GM21576 (cell line): ENCODE measurements around the gene FSHB.
A peak's percentile ranks its signal among the peaks of the same experiment; 100 is the strongest.
"Not testable (repeated sequence)": the region's sequence is repeated elsewhere in the genome, so short reads cannot be mapped to it uniquely, and the experiment has no call there.

Experiments used
- ATAC-seq: cut with Tn5 transposase; IDR thresholded peaks from one replicate; pipeline ENCODE4 v1.9.1; 2021; ENCODE audit warnings: mild to moderate bottlenecking, moderate library complexity; ENCODE audit not compliant: unreplicated experiment

The FSHB gene

GRCh38 chr11:30261821-30262220, 31.0 kb downstream of the FSHB start:
- ATAC-seq, result no peak

- not testable (repeated sequence) for ATAC-seq
Measured at GRCh38 chr11:30268638-30269037, 37.8 kb downstream of the FSHB start.

GRCh38 chr11:30270671-30271070, 39.9 kb downstream of the FSHB start:
- no peak for ATAC-seq

- no peak for ATAC-seq
Measured at GRCh38 chr11:30277176-30277575, 46.4 kb downstream of the FSHB start.

- no peak for ATAC-seq
Measured at GRCh38 chr11:30279796-30280195, 49.0 kb downstream of the FSHB start.

GRCh38 chr11:30281476-30282288, 50.9 kb downstream of the FSHB start:
- peak; percentile 30 for ATAC-seq

- ATAC-seq, result peak; percentile 90
Measured at GRCh38 chr11:30282289-30282631, 51.4 kb downstream of the FSHB start.
